ENCODE results near the gene TIAM2. TPM values are rescaled to one million over a fixed set of nuclear protein-coding genes. Genes with fewer than 3 reads are reported as not detected.

Gene TIAM2
- polyA plus RNA-seq, 3 donors: 1.7 to 6.0 (median 2.3) TPM

- H3K27ac ChIP-seq (ENCODE audit: low read depth, low read length): no peak overlapping the region
- 56 to 70% (median 67%) methylated on average over 4 of the region's 4 CpGs for WGBS, 3 donors
These were observed 308.3 kb downstream of the TIAM2 start for GRCh38 chr6:155303361-155303870.

- H3K27ac ChIP-seq (ENCODE audit: low read depth, low read length): no peak overlapping the region
- WGBS, 3 donors: 83 to 95% (median 87%) methylated on average over 2 of the region's 2 CpGs
These were observed 311.8 kb downstream of the TIAM2 start for GRCh38 chr6:155306958-155307357.

Measured in adipose tissue (tissue), 3 donors.